Measurements from ENCODE around the gene NHLH1. TPM values are rescaled to one million over a fixed set of nuclear protein-coding genes. Genes with fewer than 3 reads are reported as not detected.

Gene NHLH1
- polyA plus RNA-seq, 3 donors: 1.0 TPM; not detected in 2

DNA sequence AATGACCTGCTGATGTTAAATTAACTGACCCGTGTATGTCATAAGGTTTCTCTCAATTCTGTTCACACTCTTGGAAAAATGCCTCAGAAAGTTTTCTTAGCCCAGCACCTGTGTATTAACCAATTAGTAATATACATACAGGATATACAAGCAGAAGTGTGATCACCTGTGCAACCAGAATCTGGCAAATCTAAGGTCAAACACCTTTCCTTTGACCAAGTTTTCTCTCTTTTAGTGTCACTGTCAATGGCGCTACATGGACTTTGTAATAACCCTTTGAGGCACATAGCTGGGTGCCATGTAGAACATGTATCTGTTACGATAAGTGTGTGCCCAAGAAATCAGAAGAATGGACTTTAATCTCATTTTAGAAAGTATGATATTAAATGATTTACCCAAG, 22.6 kb upstream of the NHLH1 start:
- Histone ChIP-seq H3K27ac (ENCODE audit: low read depth in 1 of 2, low read length in 2 of 2) (peak overlapping the region in 1 of 2 donors; percentile 93), H3K9me3 (replicated peaks in 1 of 2; ENCODE audit: control insufficient read depth in 1 of 2, insufficient read depth in 1 of 2, low read length in 2 of 2) (no peaks in the 10 kb centered on the region), H3K4me1 (ENCODE audit: control insufficient read depth in 1 of 2, insufficient read depth in 2 of 2, low read length in 2 of 2) (peaks cover 70 to 79% of the 10 kb centered on the region in 2 donors), H2AFZ (ENCODE audit: insufficient read depth, low read depth, low read length, poor library complexity, severe bottlenecking) (no peak overlapping the region), H3K4me2 (replicated peaks; ENCODE audit: extremely low read depth, low read length, poor library complexity, severe bottlenecking) (peak overlapping the region; percentile 95), H3K9ac (ENCODE audit: insufficient read depth, low read length, poor library complexity, severe bottlenecking) (no peak overlapping the region), H3K4me3 (replicated peaks in 1 of 3; ENCODE audit: low read depth in 2 of 3, low read length in 3 of 3) (peak overlapping the region; percentile 67 to 97 (median 89)), H3K27me3 (ENCODE audit: control insufficient read depth in 2 of 2, insufficient read depth in 2 of 2, low read length in 2 of 2) (no peaks in the 10 kb centered on the region), H4K20me1 (ENCODE audit: insufficient read depth, low read length) (no peaks in the 10 kb centered on the region), H3K36me3 (replicated peaks in 1 of 2; ENCODE audit: control insufficient read depth in 1 of 2, insufficient read depth in 2 of 2, low read length in 2 of 2) (peaks cover 20 to 38% of the 10 kb centered on the region in 2 donors), H3K79me2 (ENCODE audit: insufficient read depth, low read length) (peaks cover 89% of the 10 kb centered on the region)
- TF ChIP-seq, protein P1, sequence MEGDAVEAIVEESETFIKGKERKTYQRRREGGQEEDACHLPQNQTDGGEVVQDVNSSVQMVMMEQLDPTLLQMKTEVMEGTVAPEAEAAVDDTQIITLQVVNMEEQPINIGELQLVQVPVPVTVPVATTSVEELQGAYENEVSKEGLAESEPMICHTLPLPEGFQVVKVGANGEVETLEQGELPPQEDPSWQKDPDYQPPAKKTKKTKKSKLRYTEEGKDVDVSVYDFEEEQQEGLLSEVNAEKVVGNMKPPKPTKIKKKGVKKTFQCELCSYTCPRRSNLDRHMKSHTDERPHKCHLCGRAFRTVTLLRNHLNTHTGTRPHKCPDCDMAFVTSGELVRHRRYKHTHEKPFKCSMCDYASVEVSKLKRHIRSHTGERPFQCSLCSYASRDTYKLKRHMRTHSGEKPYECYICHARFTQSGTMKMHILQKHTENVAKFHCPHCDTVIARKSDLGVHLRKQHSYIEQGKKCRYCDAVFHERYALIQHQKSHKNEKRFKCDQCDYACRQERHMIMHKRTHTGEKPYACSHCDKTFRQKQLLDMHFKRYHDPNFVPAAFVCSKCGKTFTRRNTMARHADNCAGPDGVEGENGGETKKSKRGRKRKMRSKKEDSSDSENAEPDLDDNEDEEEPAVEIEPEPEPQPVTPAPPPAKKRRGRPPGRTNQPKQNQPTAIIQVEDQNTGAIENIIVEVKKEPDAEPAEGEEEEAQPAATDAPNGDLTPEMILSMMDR (IDR thresholded peaks at IDR 0.05): no peak
- no CpG with 5 or more reads among the region's 3 CpGs for WGBS (ENCODE audit: insufficient coverage)
- intact Hi-C loops (cut with micrococcal nuclease): loop anchor here (5.0 to 10.0 kb wide), 3 partner anchors 57 to 419 kb away; partner anchors contain the start of genes PEX19 (in 2 of the 2) and TAGLN2 (in 1 of the 2)
- Mint-ChIP-seq H3K36me3 (peaks cover 35 to 46% of the 10 kb centered on the region in 2 donors), H3K9me3 (no peaks in the 10 kb centered on the region), H3K4me1 (peaks cover 70% of the 10 kb centered on the region), H3K4me3 (peak overlapping the region; percentile 12 to 99), H3K27ac (peak overlapping the region in 6 of 7 donors; percentile 97 to 100 (median 100)), H3K27me3 (ENCODE audit: low read depth in 3 of 3) (peaks cover 0 to 1% (median 0%) of the 10 kb centered on the region in 3 donors)
- no peak for DNase-seq

DNA sequence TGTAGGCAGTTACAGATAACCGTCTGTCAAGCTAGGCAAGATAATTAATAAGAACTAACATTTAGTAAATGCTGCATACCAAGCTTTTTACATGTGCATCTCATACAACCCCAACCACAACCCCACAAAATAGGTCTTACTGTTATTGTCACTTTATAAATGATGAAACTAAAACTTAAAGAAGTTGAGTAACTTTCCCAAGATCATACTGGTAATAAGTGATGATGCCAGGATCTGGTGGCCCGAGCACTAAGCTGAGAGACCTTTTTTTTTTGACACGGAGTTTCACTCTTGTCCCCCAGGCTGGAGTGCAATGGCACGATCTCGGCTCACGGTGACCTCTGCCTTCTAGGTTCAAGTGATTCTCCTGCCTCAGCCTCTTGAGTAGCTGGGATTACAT, 21.9 kb upstream of the NHLH1 start:
- H3K27me3 ChIP-seq (ENCODE audit: control insufficient read depth in 2 of 2, insufficient read depth in 2 of 2, low read length in 2 of 2): no peaks in the 10 kb centered on the region
- peak overlapping the region; percentile 51 to 93 for H3K27ac ChIP-seq (ENCODE audit: low read depth in 1 of 2, low read length in 2 of 2)
- peaks cover 89% of the 10 kb centered on the region for H3K79me2 ChIP-seq (ENCODE audit: insufficient read depth, low read length)
- no peak overlapping the region for H3K4me3 ChIP-seq (replicated peaks in 1 of 3; ENCODE audit: low read depth in 2 of 3, low read length in 3 of 3)
- no peaks in the 10 kb centered on the region for H4K20me1 ChIP-seq (ENCODE audit: insufficient read depth, low read length)
- no peak for DNase-seq
- H3K9ac ChIP-seq (ENCODE audit: insufficient read depth, low read length, poor library complexity, severe bottlenecking): no peak overlapping the region
- H3K27ac Mint-ChIP-seq: peak overlapping the region in 6 of 7 donors; percentile 45 to 96 (median 82)
- H3K27me3 Mint-ChIP-seq (ENCODE audit: low read depth in 3 of 3): peaks cover 0 to 1% (median 0%) of the 10 kb centered on the region in 3 donors
- no peaks in the 10 kb centered on the region for H3K9me3 Mint-ChIP-seq
- peaks cover 63% of the 10 kb centered on the region for H3K4me1 Mint-ChIP-seq
- TF ChIP-seq, protein P1 (IDR thresholded peaks at IDR 0.05): no peak
- WGBS (ENCODE audit: insufficient coverage): 100% methylated on average over 4 of the region's 6 CpGs
- H3K36me3 Mint-ChIP-seq: peaks cover 35 to 46% of the 10 kb centered on the region in 2 donors
- H3K4me1 ChIP-seq (ENCODE audit: control insufficient read depth in 1 of 2, insufficient read depth in 2 of 2, low read length in 2 of 2): peaks cover 63 to 72% of the 10 kb centered on the region in 2 donors
- peaks cover 22 to 38% of the 10 kb centered on the region in 2 donors for H3K36me3 ChIP-seq (replicated peaks in 1 of 2; ENCODE audit: control insufficient read depth in 1 of 2, insufficient read depth in 2 of 2, low read length in 2 of 2)
- no peaks in the 10 kb centered on the region for H3K9me3 ChIP-seq (replicated peaks in 1 of 2; ENCODE audit: control insufficient read depth in 1 of 2, insufficient read depth in 1 of 2, low read length in 2 of 2)
- intact Hi-C loops (cut with micrococcal nuclease): loop anchor here (5.0 to 10.0 kb wide), 3 partner anchors 58 to 420 kb away; partner anchors contain the start of genes PEX19 (in 2 of the 2) and TAGLN2 (in 1 of the 2)
- no peak overlapping the region for H3K4me3 Mint-ChIP-seq
- H2AFZ ChIP-seq (ENCODE audit: insufficient read depth, low read depth, low read length, poor library complexity, severe bottlenecking): no peak overlapping the region
- H3K4me2 ChIP-seq (replicated peaks; ENCODE audit: extremely low read depth, low read length, poor library complexity, severe bottlenecking): no peak overlapping the region

Measured in CD14-positive monocyte (primary cell).